H1 (cell line): ENCODE results near the gene ETDC. TPM values are rescaled to one million over a fixed set of nuclear protein-coding genes. Genes with fewer than 3 reads are reported as not detected.

Experiments used
- CTCF ChIA-PET: fragments of 300-600 bp; sonication (Branson Sonifier 250); formaldehyde crosslinking; loops from one replicate; lab custom pipeline; 2021; ENCODE audit not compliant: partially characterized antibody; lab: Charles Lee
- POLR2A ChIA-PET: fragments of 300-600 bp; sonication (Branson Sonifier 250); formaldehyde crosslinking; loops from one replicate; lab custom pipeline; 2021; ENCODE audit warnings: inconsistent platforms; ENCODE audit not compliant: partially characterized antibody; lab: Charles Lee
- DNase-seq, 2 experiments: peaks; one replicate each; pipeline versions ENCODE4 v3.0.0 to v3.0.0-alpha.2; 2010 to 2022; ENCODE audit warnings: low spot score in 2 of 2, low read depth in 1 of 2, mixed read lengths in 1 of 2
- FAIRE-seq: peaks from 2 replicates; lab custom pipeline; 2011; peaks lifted over from hg19 to GRCh38; lab: Jason Lieb, UNC
- H2AFZ ChIP-seq: 2 replicates; pipeline ENCODE4 v1.8.1; 2012; ENCODE audit warnings: low read length, inconsistent platforms
- H2AK5ac ChIP-seq: 2 replicates; pipeline ENCODE4 v1.6.1; 2013; ENCODE audit warnings: low read depth, low read length
- H2BK120ac ChIP-seq: replicated peaks from 2 replicates; pipeline ENCODE3; 2013; ENCODE audit warnings: low read depth, low read length, inconsistent platforms
- H2BK12ac ChIP-seq: 2 replicates; pipeline ENCODE4 v1.6.1; 2013; ENCODE audit warnings: low read depth, low read length
- H2BK15ac ChIP-seq: 2 replicates; pipeline ENCODE4 v1.6.1; 2013; ENCODE audit warnings: low read length
- H2BK20ac ChIP-seq: 2 replicates; pipeline ENCODE4 v1.6.1; 2013; ENCODE audit warnings: low read length
- H2BK5ac ChIP-seq: 2 replicates; pipeline ENCODE4 v1.6.1; 2013; ENCODE audit warnings: low read depth, low read length
- H3K14ac ChIP-seq: 2 replicates; pipeline ENCODE4 v1.6.1; 2013; ENCODE audit warnings: inconsistent platforms; ENCODE audit not compliant: insufficient read length
- H3K18ac ChIP-seq: 2 replicates; pipeline ENCODE4 v1.6.1; 2013; ENCODE audit warnings: low read length; ENCODE audit errors: extremely low read depth
- H3K23ac ChIP-seq: 2 replicates; pipeline ENCODE4 v1.6.1; 2013; ENCODE audit warnings: inconsistent platforms; ENCODE audit not compliant: insufficient read length
- H3K23me2 ChIP-seq: 2 replicates; pipeline ENCODE4 v1.6.1; 2013; ENCODE audit warnings: low read depth, low read length
- H3K27ac ChIP-seq: 2 replicates; pipeline ENCODE4 v1.6.1; 2011; ENCODE audit warnings: low read depth, low read length, inconsistent platforms
- H3K27me3 ChIP-seq, 4 experiments: replicated peaks in 1 of 4; 1 replicate in 1 of 4; 2 replicates in 3 of 4; pipeline versions ENCODE4 v1.6.1 to v1.8.1; 2011 to 2013; ENCODE audit warnings: low read length in 3 of 4, mild to moderate bottlenecking in 3 of 4, inconsistent platforms in 2 of 4, mixed read lengths in 2 of 4, moderate library complexity in 1 of 4; ENCODE audit not compliant: control insufficient read depth in 3 of 4, insufficient read depth in 3 of 4; ENCODE audit errors: extremely low read depth in 1 of 4
- H3K36me3 ChIP-seq, 4 experiments: 2 replicates each; pipeline versions ENCODE4 v1.6.1 to v1.8.1; 2011 to 2013; ENCODE audit warnings: mild to moderate bottlenecking in 4 of 4, low read length in 3 of 4, moderate library complexity in 2 of 4, control low read depth in 1 of 4, inconsistent platforms in 1 of 4; ENCODE audit not compliant: insufficient read depth in 4 of 4, control insufficient read depth in 2 of 4
- H3K4ac ChIP-seq: replicated peaks from 2 replicates; pipeline ENCODE3; 2013; ENCODE audit warnings: low read length, low read depth, mixed read lengths, inconsistent platforms; ENCODE audit not compliant: insufficient read length
- H3K4me1 ChIP-seq, 4 experiments: replicated peaks in 1 of 4; 1 replicate in 1 of 4; 2 replicates in 3 of 4; pipeline versions ENCODE4 v1.6.1 to v1.8.1; 2011 to 2013; ENCODE audit warnings: low read length in 3 of 4, inconsistent platforms in 2 of 4, mixed read lengths in 1 of 4; ENCODE audit not compliant: insufficient read depth in 4 of 4, control insufficient read depth in 3 of 4
- H3K4me2 ChIP-seq, 2 experiments: 2 replicates each; pipeline versions ENCODE4 v1.6.1 to v1.8.1; 2011 to 2013; ENCODE audit warnings: low read depth in 2 of 2, low read length in 2 of 2, control low read depth in 1 of 2, inconsistent platforms in 1 of 2, mild to moderate bottlenecking in 1 of 2; ENCODE audit not compliant: insufficient read depth in 1 of 2
- H3K4me3 ChIP-seq, 4 experiments: fragments of 200-600, 300-600 bp in 1 of 4; sonication (generic), shearing (Covaris generic), sonication (Bioruptor Twin) in 1 of 4; 2 replicates each; pipeline versions ENCODE4 v1.5.1 to v1.8.1; 2011 to 2016; ENCODE audit warnings: low read length in 4 of 4, low read depth in 3 of 4, control low read depth in 2 of 4, inconsistent platforms in 2 of 4, mild to moderate bottlenecking in 2 of 4, mixed read lengths in 1 of 4, moderate library complexity in 1 of 4; ENCODE audit not compliant: insufficient read depth in 2 of 4; ENCODE audit errors: extremely low read depth in 1 of 4
- H3K56ac ChIP-seq: replicated peaks from 2 replicates; pipeline ENCODE3; 2013; ENCODE audit warnings: low read depth, mild to moderate bottlenecking, mixed read lengths, low read length, inconsistent platforms; ENCODE audit not compliant: insufficient read length
- H3K79me1 ChIP-seq: 2 replicates; pipeline ENCODE4 v1.6.1; 2013; ENCODE audit warnings: low read depth, low read length, control low read depth
- H3K79me2 ChIP-seq, 2 experiments: 2 replicates each; pipeline versions ENCODE4 v1.6.1 to v1.8.1; 2012 to 2013; ENCODE audit warnings: low read length in 2 of 2, mild to moderate bottlenecking in 2 of 2, inconsistent platforms in 1 of 2; ENCODE audit not compliant: insufficient read depth in 2 of 2, control insufficient read depth in 1 of 2
- H3K9ac ChIP-seq, 4 experiments: replicated peaks in 1 of 4; 1 replicate in 1 of 4; 2 replicates in 3 of 4; pipeline versions ENCODE4 v1.6.1 to v1.8.1; 2011 to 2013; ENCODE audit warnings: low read depth in 3 of 4, low read length in 3 of 4, control low read depth in 2 of 4, mild to moderate bottlenecking in 2 of 4, moderate library complexity in 2 of 4, inconsistent platforms in 1 of 4; ENCODE audit errors: extremely low read depth in 1 of 4
- H3K9me3 ChIP-seq, 2 experiments: 2 replicates each; pipeline versions ENCODE4 v1.6.1 to v1.8.1; 2012 to 2013; ENCODE audit warnings: mild to moderate bottlenecking in 2 of 2, moderate library complexity in 2 of 2, control low read depth in 1 of 2, inconsistent platforms in 1 of 2, low read depth in 1 of 2, low read length in 1 of 2, mixed read lengths in 1 of 2; ENCODE audit not compliant: insufficient read depth in 2 of 2
- H4K20me1 ChIP-seq, 2 experiments: replicated peaks in 1 of 2; 2 replicates each; pipeline versions ENCODE3 to v1.8.1; 2011 to 2013; ENCODE audit warnings: inconsistent platforms in 2 of 2, low read length in 2 of 2, mild to moderate bottlenecking in 1 of 2; ENCODE audit not compliant: insufficient read depth in 2 of 2, control insufficient read depth in 1 of 2
- H4K5ac ChIP-seq: 2 replicates; pipeline ENCODE4 v1.6.1; 2013; ENCODE audit warnings: low read length, low read depth, mixed read lengths, inconsistent platforms; ENCODE audit not compliant: insufficient read length
- H4K8ac ChIP-seq: 2 replicates; pipeline ENCODE4 v1.8.0; 2013; ENCODE audit warnings: mild to moderate bottlenecking, moderate library complexity, low read length, inconsistent platforms; ENCODE audit not compliant: insufficient read depth; ENCODE audit errors: extremely low read depth
- H4K91ac ChIP-seq: replicated peaks from 2 replicates; pipeline ENCODE3; 2013; ENCODE audit warnings: low read length, mixed read lengths, inconsistent platforms; ENCODE audit not compliant: insufficient read length
- BACH1 ChIP-seq: IDR thresholded peaks from 2 replicates; pipeline ENCODE4 v1.6.1; 2012; ENCODE audit warnings: low read length, improper control_type of control experiment
- CEBPB ChIP-seq: IDR thresholded peaks from 2 replicates; pipeline ENCODE4 v1.6.1; 2012; ENCODE audit warnings: low read depth, low read length
- EGR1 ChIP-seq: IDR thresholded peaks from 2 replicates; pipeline ENCODE4 v1.6.1; 2011; ENCODE audit warnings: low read depth, low read length, borderline replicate concordance
- KDM5A ChIP-seq: fragments of 200-600 bp; IDR thresholded peaks from 2 replicates; pipeline ENCODE4 v1.7.1; 2012; ENCODE audit warnings: mild to moderate bottlenecking, low read length, inconsistent platforms, mixed read lengths
- PHF8 ChIP-seq: fragments of 200-600 bp; sonication (generic); conservative IDR thresholded peaks from 2 replicates; pipeline ENCODE4 v1.7.1; 2012; ENCODE audit warnings: low read depth, mild to moderate bottlenecking, inconsistent platforms, low read length, moderate library complexity
- POLR2A ChIP-seq, 2 experiments: IDR thresholded peaks; 1 replicate in 1 of 2; 2 replicates in 1 of 2; pipeline ENCODE4 v1.6.1; 2011; ENCODE audit warnings: low read depth in 2 of 2, low read length in 2 of 2, mild to moderate bottlenecking in 2 of 2; ENCODE audit errors: control extremely low read depth in 1 of 2
- RXRA ChIP-seq: IDR thresholded peaks from 2 replicates; pipeline ENCODE4 v1.6.1; 2011; ENCODE audit warnings: low read depth, mild to moderate bottlenecking, low read length, moderate library complexity; ENCODE audit not compliant: insufficient read depth
- TAF7 ChIP-seq: optimal IDR thresholded peaks from 2 replicates; pipeline ENCODE3; 2011; ENCODE audit warnings: low read depth, mild to moderate bottlenecking, inconsistent platforms, low read length, moderate library complexity, borderline replicate concordance
- TBP ChIP-seq: IDR thresholded peaks from 2 replicates; pipeline ENCODE4 v1.6.1; 2011; ENCODE audit warnings: low read depth, low read length, improper control_type of control experiment
- TCF12 ChIP-seq: IDR thresholded peaks from 2 replicates; pipeline ENCODE4 v1.6.1; 2011; ENCODE audit warnings: low read depth, mild to moderate bottlenecking, low read length
- WGBS, 2 experiments: shearing (Covaris generic) in 1 of 2; methylation state at CpG; one replicate each; pipeline versions ENCODE4 v1.1.6 to v1.1.7; 2013 to 2015; ENCODE audit warnings: low lambda C conversion rate in 2 of 2, mixed read lengths in 2 of 2, inconsistent platforms in 1 of 2, low coverage in 1 of 2, missing lambda C conversion rate in 1 of 2; ENCODE audit not compliant: insufficient replicate concordance in 2 of 2, insufficient coverage in 1 of 2, insufficient read length in 1 of 2; ENCODE audit errors: extremely low coverage in 1 of 2, missing lambda C conversion rate in 1 of 2; 5-methylcytosine and 5-hydroxymethylcytosine counted together
- polyA plus RNA-seq, 7 experiments: library from polyadenylated mRNA; depleted of rRNA in 3 of 7; stranded (reverse) in 5 of 7; unstranded in 2 of 7; fragments of >200 nt in 5 of 7; fragments of 200-250 nt in 2 of 7; gene quantifications; 1 replicate in 5 of 7; 2 replicates in 1 of 7; 4 replicates in 1 of 7; pipeline versions ENCODE4 v1.2.1 to v1.2.3, GENCODE V29; 2011 to 2013; ENCODE audit warnings: missing spikeins in 2 of 7, mixed read lengths in 2 of 7
- total RNA-seq: library from RNA; stranded (reverse); fragmentation: NEBNext Ultra II Directional; extraction: Animal tissue kit (Norgen Biotek cat#: 25700); gene quantifications from 2 replicates; pipeline ENCODE4 v1.2.1, GENCODE V29; 2021
- TF ChIP-seq, protein P1 (sequence below), 3 experiments: IDR thresholded peaks; 1 replicate in 2 of 3; 2 replicates in 1 of 3; pipeline versions ENCODE4 v1.5.1 to v1.6.1; 2011; ENCODE audit warnings: low read length in 3 of 3, mild to moderate bottlenecking in 3 of 3, inconsistent platforms in 2 of 3, low read depth in 1 of 3, moderate library complexity in 1 of 3; ENCODE audit not compliant: insufficient read depth in 1 of 3; ENCODE audit errors: control extremely low read depth in 1 of 3
- TF ChIP-seq, protein P2 (sequence below): IDR thresholded peaks from 2 replicates; pipeline ENCODE4 v1.6.1; 2011; ENCODE audit warnings: low read depth, mild to moderate bottlenecking, low read length; ENCODE audit not compliant: insufficient read depth

The ETDC gene
- total and polyA plus RNA-seq, 2 of the 8 experiments (the other 6 are each of a cell fraction or from before 2014, with no cell fraction given) = not detected

DNA sequence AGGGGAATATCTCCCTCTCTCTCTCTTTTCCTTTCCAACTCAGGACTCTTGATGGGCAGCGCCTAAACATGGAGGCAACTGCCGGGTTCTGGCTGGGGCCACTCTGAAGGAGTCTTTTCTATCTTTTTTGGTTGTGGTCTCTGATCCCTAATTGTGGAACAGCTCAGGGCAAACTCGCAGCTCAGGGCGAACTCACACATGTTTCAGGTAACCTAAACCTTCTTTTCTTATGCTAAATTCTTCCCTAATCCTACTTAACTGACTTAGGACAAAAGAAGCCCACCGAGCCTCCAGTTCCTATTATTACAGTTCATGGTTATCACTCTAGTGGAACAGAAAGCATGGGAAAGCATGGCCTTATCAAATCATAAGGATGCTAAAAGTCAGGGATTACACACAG is 36.1 kb upstream of the ETDC start:
- no peak overlapping the region for H3K56ac ChIP-seq
- ChIA-PET POLR2A (no interaction called here), CTCF (no interaction called here)
- H3K4me3 ChIP-seq = no peak overlapping the region
- H3K27me3 ChIP-seq = no peaks in the 10 kb centered on the region
- H2BK5ac ChIP-seq = no peak overlapping the region
- H2BK20ac ChIP-seq = no peak overlapping the region
- H3K23me2 ChIP-seq = no peaks in the 10 kb centered on the region
- no peak overlapping the region for H2AFZ ChIP-seq
- no peaks in the 10 kb centered on the region for H3K79me1 ChIP-seq
- no peak overlapping the region for H2AK5ac ChIP-seq
- 31% methylated on average over 3 of the region's 5 CpGs; no CpG with 5 or more reads in 1 of the 2 experiments for WGBS, 2 experiments
- H3K4me2 ChIP-seq = peak overlapping the region in 1 of 2 experiments; percentile 37; a peak in 1 of 4 replicates
- H3K9ac ChIP-seq = no peak overlapping the region
- H3K27ac ChIP-seq = no peak overlapping the region
- no peak overlapping the region for H4K8ac ChIP-seq
- H3K14ac ChIP-seq = no peak overlapping the region
- no peak overlapping the region for H3K4ac ChIP-seq
- DNase-seq (no peak), FAIRE-seq (peak; percentile 92)
- H3K4me1 ChIP-seq = peaks cover 0 to 6% (median 2%) of the 10 kb centered on the region in 4 experiments; a peak in 2 of 7 replicates
- no peaks in the 10 kb centered on the region for H3K79me2 ChIP-seq
- no peak overlapping the region for H2BK120ac ChIP-seq
- no peak overlapping the region for H3K23ac ChIP-seq
- no peak overlapping the region for H2BK12ac ChIP-seq
- H2BK15ac ChIP-seq = no peak overlapping the region
- H4K20me1 ChIP-seq = no peaks in the 10 kb centered on the region
- H4K5ac ChIP-seq = no peak overlapping the region
- H3K18ac ChIP-seq = peak overlapping the region; percentile 22; the same call in 1 of the 2 replicates
- H4K91ac ChIP-seq = no peak overlapping the region
- no peaks in the 10 kb centered on the region for H3K9me3 ChIP-seq
- no peaks in the 10 kb centered on the region for H3K36me3 ChIP-seq
- TF ChIP-seq CEBPB (no peak), RXRA (no peak), TCF12 (no peak), KDM5A (no peak), TBP (no peak), POLR2A (IDR thresholded peaks at IDR 0.05; ENCODE audit: control extremely low read depth in 1 of 2, low read depth in 2 of 2, low read length in 2 of 2) (no peak), BACH1 (no peak), TAF7 (no peak), PHF8 (no peak), EGR1 (no peak)
- TF ChIP-seq, protein P1, sequence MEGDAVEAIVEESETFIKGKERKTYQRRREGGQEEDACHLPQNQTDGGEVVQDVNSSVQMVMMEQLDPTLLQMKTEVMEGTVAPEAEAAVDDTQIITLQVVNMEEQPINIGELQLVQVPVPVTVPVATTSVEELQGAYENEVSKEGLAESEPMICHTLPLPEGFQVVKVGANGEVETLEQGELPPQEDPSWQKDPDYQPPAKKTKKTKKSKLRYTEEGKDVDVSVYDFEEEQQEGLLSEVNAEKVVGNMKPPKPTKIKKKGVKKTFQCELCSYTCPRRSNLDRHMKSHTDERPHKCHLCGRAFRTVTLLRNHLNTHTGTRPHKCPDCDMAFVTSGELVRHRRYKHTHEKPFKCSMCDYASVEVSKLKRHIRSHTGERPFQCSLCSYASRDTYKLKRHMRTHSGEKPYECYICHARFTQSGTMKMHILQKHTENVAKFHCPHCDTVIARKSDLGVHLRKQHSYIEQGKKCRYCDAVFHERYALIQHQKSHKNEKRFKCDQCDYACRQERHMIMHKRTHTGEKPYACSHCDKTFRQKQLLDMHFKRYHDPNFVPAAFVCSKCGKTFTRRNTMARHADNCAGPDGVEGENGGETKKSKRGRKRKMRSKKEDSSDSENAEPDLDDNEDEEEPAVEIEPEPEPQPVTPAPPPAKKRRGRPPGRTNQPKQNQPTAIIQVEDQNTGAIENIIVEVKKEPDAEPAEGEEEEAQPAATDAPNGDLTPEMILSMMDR (IDR thresholded peaks at IDR 0.05; ENCODE audit: control extremely low read depth in 1 of 3, insufficient read depth in 1 of 3, low read depth in 1 of 3, low read length in 3 of 3) = no peak
- TF ChIP-seq, protein P2, sequence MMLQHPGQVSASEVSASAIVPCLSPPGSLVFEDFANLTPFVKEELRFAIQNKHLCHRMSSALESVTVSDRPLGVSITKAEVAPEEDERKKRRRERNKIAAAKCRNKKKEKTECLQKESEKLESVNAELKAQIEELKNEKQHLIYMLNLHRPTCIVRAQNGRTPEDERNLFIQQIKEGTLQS = no peak
